GM23338 (cell line): ENCODE measurements around the gene OTOGL. TPM values are rescaled to one million over a fixed set of nuclear protein-coding genes. Genes with fewer than 3 reads are reported as not detected.

ENCODE experiments used
- ATAC-seq: fragments of 200-7000 bp; cut with Tn5 transposase; 3 replicates; pipeline ENCODE4 v1.9.1; 2020
- DNase-seq: peaks from one replicate; pipeline ENCODE4 v3.0.0-alpha.2; 2015; ENCODE audit warnings: low spot score
- H2AFZ ChIP-seq: fragments of 200-600 bp; sonication (generic); 2 replicates; pipeline ENCODE4 v1.8.0; 2016; ENCODE audit warnings: antibody characterized with exemption, mild to moderate bottlenecking, moderate library complexity
- H3F3A ChIP-seq: fragments of 200-600 bp; sonication (generic); replicated peaks from 2 replicates; pipeline ENCODE4 v1.8.0; 2017; ENCODE audit warnings: antibody characterized with exemption, mixed run types, low read depth
- H3K27ac ChIP-seq: fragments of 200-600 bp; sonication (generic); 2 replicates; pipeline ENCODE4 v1.6.1; 2016; ENCODE audit warnings: low read depth
- H3K27me3 ChIP-seq: fragments of 200-600 bp; sonication (generic); 2 replicates; pipeline ENCODE4 v1.8.0; 2016; ENCODE audit warnings: mild to moderate bottlenecking, mixed run types, moderate library complexity; ENCODE audit not compliant: insufficient read depth
- H3K36me3 ChIP-seq: fragments of 200-600 bp; sonication (generic); 2 replicates; pipeline ENCODE4 v1.8.0; 2016; ENCODE audit warnings: mild to moderate bottlenecking; ENCODE audit not compliant: insufficient read depth
- H3K4me1 ChIP-seq: fragments of 200-600 bp; sonication (generic); 2 replicates; pipeline ENCODE4 v1.8.0; 2016; ENCODE audit warnings: mild to moderate bottlenecking, moderate library complexity; ENCODE audit not compliant: insufficient read depth
- H3K4me2 ChIP-seq: fragments of 200-600 bp; sonication (generic); 2 replicates; pipeline ENCODE4 v1.7.1; 2017; ENCODE audit warnings: mixed run types
- H3K4me3 ChIP-seq: fragments of 200-600 bp; sonication (generic); 2 replicates; pipeline ENCODE4 v1.6.1; 2016; ENCODE audit warnings: mixed run types
- H3K79me2 ChIP-seq: fragments of 200-600 bp; sonication (generic); replicated peaks from 2 replicates; pipeline ENCODE4 v1.8.0; 2017; ENCODE audit warnings: mild to moderate bottlenecking; ENCODE audit not compliant: insufficient read depth
- H3K9me2 ChIP-seq: fragments of 200-600 bp; sonication (generic); 2 replicates; pipeline ENCODE4 v1.8.0; 2017; ENCODE audit not compliant: insufficient read depth
- H4K20me1 ChIP-seq: fragments of 200-600 bp; sonication (generic); replicated peaks from 2 replicates; pipeline ENCODE4 v1.8.0; 2017; ENCODE audit warnings: mild to moderate bottlenecking; ENCODE audit not compliant: insufficient read depth
- H3K27ac Mint-ChIP-seq: 2 replicates; pipeline ENCODE4 v1.8.0; 2020; ENCODE audit warnings: inconsistent platforms, mild to moderate bottlenecking, moderate library complexity, mixed read lengths
- H3K27me3 Mint-ChIP-seq: 3 replicates; pipeline ENCODE4 v1.8.0; 2022; ENCODE audit warnings: low read depth, mild to moderate bottlenecking, moderate library complexity, mixed read lengths, inconsistent platforms; ENCODE audit not compliant: insufficient read depth, poor library complexity
- H3K36me3 Mint-ChIP-seq: 3 replicates; pipeline ENCODE4 v1.8.0; 2021; ENCODE audit warnings: low read depth, mild to moderate bottlenecking, inconsistent platforms, moderate library complexity, mixed read lengths
- H3K4me1 Mint-ChIP-seq: 3 replicates; pipeline ENCODE4 v1.8.0; 2020; ENCODE audit warnings: mild to moderate bottlenecking, inconsistent platforms, mixed read lengths
- H3K4me3 Mint-ChIP-seq: 3 replicates; pipeline ENCODE4 v1.8.0; 2021; ENCODE audit warnings: moderate library complexity, mild to moderate bottlenecking, inconsistent platforms, mixed read lengths
- H3K9me3 Mint-ChIP-seq: 3 replicates; pipeline ENCODE4 v1.8.0; 2020; ENCODE audit warnings: moderate library complexity, mild to moderate bottlenecking, inconsistent platforms, mixed read lengths
- CREB1 ChIP-seq: fragments of 250-450 bp; sonication (Bioruptor Pico); IDR thresholded peaks from 2 replicates; pipeline ENCODE4 v1.5.0; 2020; ENCODE audit warnings: low read depth, mild to moderate bottlenecking, moderate library complexity
- EZH2 ChIP-seq: fragments of 200-600 bp; sonication (generic); IDR thresholded peaks from one replicate; pipeline ENCODE4 v1.8.0; 2017; ENCODE audit warnings: antibody characterized with exemption, mild to moderate bottlenecking, low read depth; ENCODE audit not compliant: unreplicated experiment
- EZH2phosphoT487 ChIP-seq: fragments of 200-600 bp; sonication (generic); IDR thresholded peaks from one replicate; pipeline ENCODE4 v1.8.1; 2018; ENCODE audit warnings: antibody characterized with exemption; ENCODE audit not compliant: unreplicated experiment
- REST ChIP-seq: IDR thresholded peaks from one replicate; pipeline ENCODE4 v1.6.1; 2018; ENCODE audit warnings: antibody characterized with exemption; ENCODE audit not compliant: unreplicated experiment
- STAT1 ChIP-seq: IDR thresholded peaks from one replicate; pipeline ENCODE4 v1.6.1; 2016; ENCODE audit warnings: antibody characterized with exemption; ENCODE audit not compliant: unreplicated experiment
- ZNF462 ChIP-seq: fragments of 250-450 bp; sonication (Bioruptor Pico); IDR thresholded peaks from 2 replicates; pipeline ENCODE4 v1.5.0; 2020; ENCODE audit warnings: mild to moderate bottlenecking, moderate library complexity
- polyA plus RNA-seq: library from polyadenylated mRNA; unstranded; fragments of >200 nt; fragmentation: Nextera tagmentation; extraction: Ambion mirVana; gene quantifications from 2 replicates; pipeline ENCODE4 v1.2.1, GENCODE V29; 2016
- total RNA-seq: library from RNA; depleted of rRNA; stranded (reverse); fragments of >200 nt; shearing (Covaris generic); gene quantifications from 2 replicates; pipeline ENCODE4 v1.2.3, GENCODE V29; 2014

Gene OTOGL
- total and polyA plus RNA-seq, 2 experiments from 2014 or later: 0.36 to 0.66 TPM

GRCh38 chr12:80235944-80236343 is 136.6 kb downstream of the OTOGL start:
- H3K9me3 Mint-ChIP-seq: no peaks in the 10 kb centered on the region
- TF ChIP-seq CREB1 (CRISPR knock-in tag): no peak
- no peak for TF ChIP-seq REST
- TF ChIP-seq STAT1: no peak
- TF ChIP-seq EZH2phosphoT487: no peak
- no peak for TF ChIP-seq EZH2
- no peak for TF ChIP-seq ZNF462 (CRISPR knock-in tag)

More at GRCh38 chr12:80235944-80236343, 136.6 kb downstream of the OTOGL start:
- H3K4me1 Mint-ChIP-seq: peaks cover 4% of the 10 kb centered on the region; the same call in 2 of the 3 replicates
- Histone ChIP-seq H3F3A (no peaks in the 10 kb centered on the region), H3K79me2 (no peaks in the 10 kb centered on the region), H3K36me3 (no peaks in the 10 kb centered on the region; the same call in 1 of the 2 replicates), H3K4me2 (no peak overlapping the region), H3K9me2 (no peaks in the 10 kb centered on the region), H3K27me3 (no peaks in the 10 kb centered on the region), H3K4me1 (0 out of 2 replicates have a peak, but pooled peaks cover under 1% of the 10 kb centered on the region), H4K20me1 (no peaks in the 10 kb centered on the region; the same call in 1 of the 2 replicates), H3K4me3 (no peak overlapping the region), H2AFZ (no peak overlapping the region), H3K27ac (no peak overlapping the region)
- no peaks in the 10 kb centered on the region for H3K36me3 Mint-ChIP-seq
- no peaks in the 10 kb centered on the region for H3K27me3 Mint-ChIP-seq
- DNase-seq (no peak), ATAC-seq (no peak)
- no peak overlapping the region for H3K27ac Mint-ChIP-seq
- no peak overlapping the region for H3K4me3 Mint-ChIP-seq
